Measurements from ENCODE around the gene FLRT2.

DNA sequence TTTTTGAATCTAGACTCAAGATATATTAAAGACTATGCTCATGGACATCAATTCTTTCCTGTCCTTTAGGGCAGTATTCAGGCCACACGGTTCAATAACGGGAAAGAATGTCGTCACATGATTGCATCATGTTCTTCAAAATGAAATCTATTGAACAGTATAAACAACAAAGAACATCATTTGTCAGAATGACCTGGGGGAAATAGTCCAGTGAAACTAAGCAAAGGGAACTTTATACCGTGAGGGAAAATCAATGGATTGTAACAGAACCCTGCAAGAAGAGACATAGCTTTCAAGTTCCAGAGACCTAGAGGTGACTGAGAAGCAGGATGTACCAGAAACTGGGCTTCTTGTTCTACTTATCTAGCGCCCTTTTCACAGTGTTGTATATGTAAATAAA is 32.7 kb downstream of the FLRT2 start:
- TF ChIP-seq, protein P1, sequence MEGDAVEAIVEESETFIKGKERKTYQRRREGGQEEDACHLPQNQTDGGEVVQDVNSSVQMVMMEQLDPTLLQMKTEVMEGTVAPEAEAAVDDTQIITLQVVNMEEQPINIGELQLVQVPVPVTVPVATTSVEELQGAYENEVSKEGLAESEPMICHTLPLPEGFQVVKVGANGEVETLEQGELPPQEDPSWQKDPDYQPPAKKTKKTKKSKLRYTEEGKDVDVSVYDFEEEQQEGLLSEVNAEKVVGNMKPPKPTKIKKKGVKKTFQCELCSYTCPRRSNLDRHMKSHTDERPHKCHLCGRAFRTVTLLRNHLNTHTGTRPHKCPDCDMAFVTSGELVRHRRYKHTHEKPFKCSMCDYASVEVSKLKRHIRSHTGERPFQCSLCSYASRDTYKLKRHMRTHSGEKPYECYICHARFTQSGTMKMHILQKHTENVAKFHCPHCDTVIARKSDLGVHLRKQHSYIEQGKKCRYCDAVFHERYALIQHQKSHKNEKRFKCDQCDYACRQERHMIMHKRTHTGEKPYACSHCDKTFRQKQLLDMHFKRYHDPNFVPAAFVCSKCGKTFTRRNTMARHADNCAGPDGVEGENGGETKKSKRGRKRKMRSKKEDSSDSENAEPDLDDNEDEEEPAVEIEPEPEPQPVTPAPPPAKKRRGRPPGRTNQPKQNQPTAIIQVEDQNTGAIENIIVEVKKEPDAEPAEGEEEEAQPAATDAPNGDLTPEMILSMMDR (IDR thresholded peaks at IDR 0.05): no peak
- TF ChIP-seq POLR2A (IDR thresholded peaks at IDR 0.05): no peak
